Stimulated activated CD8-positive, alpha-beta memory T cell treated with anti-CD3 and anti-CD28 coated beads, Interleukin-7, amount 100 ng/mL, for 1 hour (primary cell): ENCODE measurements around the gene ADD1.

Experiments used
- DNase-seq, 2 donors: peaks; one replicate each; pipeline ENCODE4 v3.0.0-alpha.2; 2020; ENCODE audit warnings: low read depth in 2 of 2

The ADD1 gene

DNA sequence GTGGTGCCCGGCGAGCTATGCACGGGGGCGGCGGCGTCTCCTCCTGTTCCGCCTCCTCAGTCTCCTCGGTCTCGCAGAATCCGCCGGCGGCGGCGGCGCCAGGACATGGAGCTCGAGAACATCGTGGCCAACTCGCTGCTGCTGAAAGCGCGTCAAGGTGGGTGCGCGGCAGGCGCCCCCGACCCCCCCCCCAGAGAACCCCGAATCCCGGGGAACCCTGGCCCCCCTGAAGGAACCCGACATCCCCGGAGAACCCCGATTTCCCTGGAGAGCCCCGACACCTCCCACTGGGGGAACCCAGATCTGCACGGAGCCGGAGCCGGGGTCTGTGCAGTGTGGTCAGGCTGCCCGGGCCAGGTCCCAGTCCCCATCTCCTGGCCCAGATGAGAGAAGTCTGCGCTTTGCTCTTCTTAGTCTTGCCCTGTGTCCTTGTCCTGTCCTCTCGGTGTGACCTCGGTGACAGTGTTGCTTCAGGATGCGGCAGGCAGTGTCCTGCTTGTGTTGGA is 120.4 kb downstream of the ADD1 start:
- DNase-seq, result no peak

DNA sequence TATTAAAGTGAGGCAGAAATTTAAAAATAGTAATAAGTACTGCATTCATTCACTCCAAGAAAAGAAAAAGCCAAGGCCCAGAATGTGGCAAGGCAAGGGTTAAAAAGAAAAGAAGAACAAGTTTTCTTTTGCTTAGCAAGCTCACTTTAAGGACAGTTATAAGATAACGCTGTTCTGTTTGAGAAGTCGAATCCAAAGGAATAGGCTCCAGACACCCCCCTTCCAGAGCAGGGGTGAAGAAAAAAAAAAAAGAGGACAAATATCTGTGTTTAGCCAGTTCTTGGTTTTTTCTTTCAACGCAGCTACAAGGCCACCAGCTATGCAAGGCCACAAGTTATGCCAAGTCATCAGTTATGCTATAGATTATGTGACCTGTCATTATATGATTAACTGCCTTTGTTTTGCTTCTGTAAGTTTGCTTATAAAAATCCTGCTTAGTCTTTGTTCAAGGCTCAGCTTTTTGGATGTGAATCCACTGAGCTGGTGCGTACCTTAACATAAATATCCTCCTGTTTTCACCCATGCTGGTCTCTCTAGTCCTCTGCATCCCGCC is 121.1 kb downstream of the ADD1 start:
- no peak for DNase-seq

DNA sequence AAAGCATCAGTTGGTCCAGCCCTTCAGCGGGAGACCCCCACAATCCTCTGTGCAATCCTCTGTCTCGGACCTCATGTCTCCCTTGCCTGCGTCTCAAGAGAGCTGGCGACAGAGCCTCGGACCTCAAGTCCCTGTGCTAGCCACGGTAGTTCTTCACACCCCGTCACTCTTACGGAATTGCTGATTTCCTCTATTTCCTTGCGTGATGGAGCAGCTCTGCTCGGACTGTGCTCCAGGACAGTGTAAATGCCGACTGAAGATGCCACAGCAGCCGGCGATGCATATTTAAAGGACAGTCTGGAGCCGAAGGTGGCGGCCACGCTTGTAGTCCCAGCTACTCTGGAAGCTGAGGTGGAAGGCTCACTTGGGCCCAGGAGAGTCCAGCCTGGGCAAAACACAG is 121.6 kb downstream of the ADD1 start:
- DNase-seq, result no peak

DNA sequence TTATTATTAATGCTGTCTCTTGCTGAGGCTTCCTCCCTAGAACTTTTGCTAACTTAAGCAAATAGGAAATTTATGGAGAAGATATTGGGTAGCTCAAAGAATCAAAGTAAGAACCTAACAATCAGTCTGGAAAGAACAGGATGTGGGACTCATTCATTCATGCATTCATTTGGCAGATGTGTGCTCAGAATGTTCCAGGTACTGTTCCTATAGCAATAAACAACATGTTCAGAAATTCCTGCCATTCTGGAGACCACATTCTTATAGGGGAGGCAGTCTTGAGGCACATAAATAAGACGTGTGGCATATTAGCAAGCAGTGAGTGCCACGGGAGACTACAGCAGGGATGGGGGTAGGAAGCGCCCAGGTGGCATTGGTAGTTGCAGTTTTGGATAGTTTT is 124.7 kb downstream of the ADD1 start:
- no peak for DNase-seq

DNA sequence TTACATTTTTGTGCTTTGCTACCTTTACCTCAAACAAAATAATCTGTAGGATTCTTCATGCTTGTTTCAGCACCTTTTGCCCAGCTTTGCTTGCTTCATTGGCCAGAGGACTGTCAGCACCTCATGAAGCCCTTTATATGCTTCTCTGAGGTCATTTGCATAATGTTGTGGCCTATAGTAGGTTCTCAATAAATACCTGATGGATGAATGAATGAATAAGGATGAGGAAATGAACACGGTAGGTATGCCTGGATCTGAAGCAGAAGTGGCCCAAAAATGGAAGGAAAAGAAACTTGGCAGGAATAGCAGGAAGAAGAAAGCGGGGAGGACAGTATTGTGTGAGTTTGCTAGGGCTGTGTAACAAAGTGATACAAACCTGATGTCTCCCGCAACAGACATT is 127.6 kb downstream of the ADD1 start:
- no peak for DNase-seq

DNA sequence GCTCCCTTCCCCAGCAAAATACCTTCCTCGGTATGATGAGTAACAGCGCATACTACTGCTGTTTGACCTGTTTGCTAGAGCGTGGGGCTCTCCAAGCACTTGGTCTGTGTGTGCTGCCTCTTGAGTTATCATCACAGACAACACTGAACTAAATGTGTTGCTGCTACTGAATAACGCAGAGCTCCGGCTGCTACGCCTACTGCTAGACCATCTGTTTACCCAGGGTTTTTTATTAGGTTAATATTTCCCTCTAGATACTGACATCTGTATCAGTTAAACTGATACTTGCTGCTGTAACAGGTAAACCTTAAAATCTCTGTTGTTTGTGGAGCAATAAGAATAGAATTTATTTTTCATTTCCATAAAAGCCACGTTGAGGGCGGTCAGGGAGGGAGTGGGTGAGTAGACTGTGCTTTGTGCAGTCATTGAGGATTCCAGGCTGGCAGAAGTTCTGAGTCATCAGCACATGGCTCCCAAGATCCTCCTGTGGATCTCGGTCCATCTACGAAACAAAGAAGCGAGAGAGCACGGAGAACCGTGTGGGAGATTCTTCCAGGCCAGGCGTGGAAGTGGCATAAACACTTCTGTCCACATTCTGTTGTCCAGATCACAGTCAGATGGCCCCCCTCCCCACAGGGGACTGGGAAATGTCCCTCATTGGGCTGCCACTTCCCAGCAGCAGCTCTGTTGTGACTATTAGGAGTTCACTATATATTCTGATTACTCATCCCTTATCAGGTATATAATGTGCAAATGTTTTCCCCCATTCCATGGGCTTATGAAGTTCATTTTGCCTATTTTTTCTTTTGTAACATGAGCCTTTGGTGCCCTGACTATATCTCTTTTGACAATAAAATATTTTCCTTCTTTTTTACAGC is 133.8 kb downstream of the ADD1 start:
- no peak for DNase-seq
